ENCODE results near the gene LCA5L.

The LCA5L gene

DNA sequence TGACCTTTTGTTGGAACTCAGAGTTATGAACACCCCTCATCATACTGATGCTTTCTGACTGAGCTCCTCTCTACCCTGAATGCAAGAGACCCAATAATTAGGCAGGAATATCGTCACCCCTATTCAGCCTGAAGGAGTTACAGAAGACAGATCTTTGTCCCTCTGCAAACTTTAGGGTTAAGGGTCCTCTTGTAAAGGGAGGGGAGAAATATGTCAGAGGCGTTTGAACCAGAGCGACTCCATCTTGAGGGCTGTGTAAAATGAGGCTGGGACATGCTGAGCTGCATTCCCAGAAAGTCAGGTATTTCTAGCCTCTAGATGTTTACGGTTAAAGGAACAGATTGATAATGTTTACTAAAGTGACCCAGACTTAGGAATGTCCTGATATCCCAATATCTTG lies 86.2 kb downstream of the LCA5L start:
- 92 to 94% methylated on average over 4 of the region's 4 CpGs for WGBS, 2 experiments
- Histone ChIP-seq H3K4me3 (ENCODE audit: insufficient read depth, low read depth, low read length) (no peak overlapping the region), H3K27me3 (ENCODE audit: control insufficient read depth, insufficient read depth, low read length, poor library complexity, severe bottlenecking) (no peaks in the 10 kb centered on the region), H3K4me1 (ENCODE audit: control insufficient read depth, insufficient read depth, low read length) (no peaks in the 10 kb centered on the region), H3K27ac (ENCODE audit: insufficient read depth, low read depth, low read length, poor library complexity, severe bottlenecking) (no peak overlapping the region), H3K36me3 (ENCODE audit: control insufficient read depth, insufficient read depth, low read length) (no peaks in the 10 kb centered on the region), H3K9me3 (ENCODE audit: control insufficient read depth, low read length) (no peaks in the 10 kb centered on the region)
